Measurements from ENCODE around the gene SRGAP1. TPM values are rescaled to one million over a fixed set of nuclear protein-coding genes. Genes with fewer than 3 reads are reported as not detected.

The SRGAP1 gene
- polyA plus RNA-seq, 4 donors = 2.2 to 8.5 (median 4.0) TPM

DNA sequence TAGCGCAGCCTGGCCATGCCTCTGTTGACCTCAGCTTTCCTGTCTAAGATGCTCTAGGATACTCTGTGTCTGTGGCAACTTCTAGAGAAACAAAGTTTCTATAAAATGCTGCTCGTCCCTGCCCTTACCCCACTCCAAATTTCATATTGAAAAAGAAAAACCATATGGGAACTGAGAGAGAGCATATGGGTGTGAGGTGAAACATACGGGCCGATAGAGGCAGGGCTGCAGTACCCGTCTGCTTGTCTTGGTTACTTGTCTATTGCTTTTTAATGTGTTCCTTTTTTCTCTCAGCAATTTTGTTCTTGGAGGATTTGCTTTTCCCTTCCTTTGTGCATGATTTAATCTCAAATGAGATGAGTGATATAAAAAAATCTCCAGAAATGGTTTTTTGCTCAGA lies 113.0 kb downstream of the SRGAP1 start:
- 90 to 94% (median 94%) methylated on average over 5 of the region's 5 CpGs for WGBS, 3 donors
- no peaks in the 10 kb centered on the region for H3K4me1 ChIP-seq (ENCODE audit: control insufficient read depth in 3 of 3, insufficient read depth in 2 of 3, low read depth in 1 of 3, low read length in 2 of 3)
- H3K9me3 ChIP-seq (ENCODE audit: control insufficient read depth in 2 of 2, insufficient read depth in 1 of 2, low read depth in 1 of 2, low read length in 1 of 2) = no peaks in the 10 kb centered on the region
- H3K27ac ChIP-seq (ENCODE audit: low read depth in 1 of 3, low read length in 2 of 3) = no peak overlapping the region
- H3K36me3 ChIP-seq (ENCODE audit: control insufficient read depth in 3 of 3, insufficient read depth in 2 of 3, low read depth in 1 of 3, low read length in 3 of 3) = peaks cover 0 to 4% (median 0%) of the 10 kb centered on the region in 3 donors
- no peak for FAIRE-seq
- H3K27me3 ChIP-seq (ENCODE audit: control insufficient read depth in 3 of 3, insufficient read depth in 3 of 3, low read length in 3 of 3) = no peaks in the 10 kb centered on the region
- H3K4me3 ChIP-seq (ENCODE audit: low read depth in 1 of 3, low read length in 3 of 3) = no peak overlapping the region
- no peak for DNase-seq

GRCh38 chr12:63958876-63959580 lies 114.5 kb downstream of the SRGAP1 start:
- FAIRE-seq (no peak), DNase-seq (no peak)
- peaks cover 0 to 4% (median 0%) of the 10 kb centered on the region in 3 donors for H3K36me3 ChIP-seq (ENCODE audit: control insufficient read depth in 3 of 3, insufficient read depth in 2 of 3, low read depth in 1 of 3, low read length in 3 of 3)
- H3K27ac ChIP-seq (ENCODE audit: low read depth in 1 of 3, low read length in 2 of 3) = no peak overlapping the region
- no peaks in the 10 kb centered on the region for H3K4me1 ChIP-seq (ENCODE audit: control insufficient read depth in 3 of 3, insufficient read depth in 2 of 3, low read depth in 1 of 3, low read length in 2 of 3)
- H3K9me3 ChIP-seq (ENCODE audit: control insufficient read depth in 2 of 2, insufficient read depth in 1 of 2, low read depth in 1 of 2, low read length in 1 of 2) = no peaks in the 10 kb centered on the region
- no peaks in the 10 kb centered on the region for H3K27me3 ChIP-seq (ENCODE audit: control insufficient read depth in 3 of 3, insufficient read depth in 3 of 3, low read length in 3 of 3)
- no peak overlapping the region for H3K4me3 ChIP-seq (ENCODE audit: low read depth in 1 of 3, low read length in 3 of 3)
- WGBS, 3 donors = 72 to 88% (median 84%) methylated on average over 3 of the region's 3 CpGs

DNA sequence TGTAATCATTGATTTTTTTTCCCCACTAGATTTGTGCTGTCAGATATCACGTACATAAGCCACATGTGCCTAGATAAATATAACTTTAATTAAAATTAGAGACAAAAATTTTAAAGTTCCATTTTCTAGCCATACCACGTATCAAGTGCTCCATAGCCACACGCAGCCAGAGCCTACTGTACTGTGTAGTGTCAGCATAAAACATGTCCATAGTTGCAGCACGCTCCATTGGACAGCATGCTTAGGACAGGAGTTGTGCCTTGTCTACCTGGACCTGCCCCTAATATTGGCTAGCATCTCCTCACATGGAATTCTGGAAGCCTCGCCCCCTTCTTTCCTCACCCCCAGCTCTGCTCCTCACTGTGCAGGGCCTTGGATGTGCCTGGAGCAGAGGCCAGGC lies 116.5 kb downstream of the SRGAP1 start:
- no peaks in the 10 kb centered on the region for H3K27me3 ChIP-seq (ENCODE audit: control insufficient read depth in 3 of 3, insufficient read depth in 3 of 3, low read length in 3 of 3)
- no peak overlapping the region for H3K4me3 ChIP-seq (ENCODE audit: low read depth in 1 of 3, low read length in 3 of 3)
- no peaks in the 10 kb centered on the region for H3K9me3 ChIP-seq (ENCODE audit: control insufficient read depth in 2 of 2, insufficient read depth in 1 of 2, low read depth in 1 of 2, low read length in 1 of 2)
- DNase-seq (no peak), FAIRE-seq (no peak)
- no peaks in the 10 kb centered on the region for H3K4me1 ChIP-seq (ENCODE audit: control insufficient read depth in 3 of 3, insufficient read depth in 2 of 3, low read depth in 1 of 3, low read length in 2 of 3)
- peaks cover 0 to 4% (median 0%) of the 10 kb centered on the region in 3 donors for H3K36me3 ChIP-seq (ENCODE audit: control insufficient read depth in 3 of 3, insufficient read depth in 2 of 3, low read depth in 1 of 3, low read length in 3 of 3)
- no peak overlapping the region for H3K27ac ChIP-seq (ENCODE audit: low read depth in 1 of 3, low read length in 2 of 3)
- WGBS, 3 donors = 90 to 92% (median 92%) methylated on average over 5 of the region's 5 CpGs

GRCh38 chr12:63961543-63961942 lies 117.0 kb downstream of the SRGAP1 start:
- Histone ChIP-seq H3K9me3 (ENCODE audit: control insufficient read depth in 2 of 2, insufficient read depth in 1 of 2, low read depth in 1 of 2, low read length in 1 of 2) (no peaks in the 10 kb centered on the region), H3K27me3 (ENCODE audit: control insufficient read depth in 3 of 3, insufficient read depth in 3 of 3, low read length in 3 of 3) (no peaks in the 10 kb centered on the region), H3K36me3 (ENCODE audit: control insufficient read depth in 3 of 3, insufficient read depth in 2 of 3, low read depth in 1 of 3, low read length in 3 of 3) (peaks cover 0 to 4% (median 0%) of the 10 kb centered on the region in 3 donors), H3K4me1 (ENCODE audit: control insufficient read depth in 3 of 3, insufficient read depth in 2 of 3, low read depth in 1 of 3, low read length in 2 of 3) (no peaks in the 10 kb centered on the region), H3K27ac (ENCODE audit: low read depth in 1 of 3, low read length in 2 of 3) (no peak overlapping the region), H3K4me3 (ENCODE audit: low read depth in 1 of 3, low read length in 3 of 3) (no peak overlapping the region)
- DNase-seq (no peak), FAIRE-seq (no peak)
- 82 to 92% (median 85%) methylated on average over 3 of the region's 3 CpGs for WGBS, 3 donors

- no peak for FAIRE-seq
- Histone ChIP-seq H3K4me1 (ENCODE audit: control insufficient read depth in 3 of 3, insufficient read depth in 2 of 3, low read depth in 1 of 3, low read length in 2 of 3) (no peaks in the 10 kb centered on the region), H3K4me3 (ENCODE audit: low read depth in 1 of 3, low read length in 3 of 3) (no peak overlapping the region), H3K27me3 (ENCODE audit: control insufficient read depth in 3 of 3, insufficient read depth in 3 of 3, low read length in 3 of 3) (no peaks in the 10 kb centered on the region), H3K9me3 (ENCODE audit: control insufficient read depth in 2 of 2, insufficient read depth in 1 of 2, low read depth in 1 of 2, low read length in 1 of 2) (no peaks in the 10 kb centered on the region), H3K27ac (ENCODE audit: low read depth in 1 of 3, low read length in 2 of 3) (no peak overlapping the region), H3K36me3 (ENCODE audit: control insufficient read depth in 3 of 3, insufficient read depth in 2 of 3, low read depth in 1 of 3, low read length in 3 of 3) (no peaks in the 10 kb centered on the region)
- 72 to 96% (median 85%) methylated on average over 2 of the region's 2 CpGs for WGBS, 3 donors
- no peak for DNase-seq
Measured at GRCh38 chr12:63963868-63964267, 119.4 kb downstream of the SRGAP1 start.

DNA sequence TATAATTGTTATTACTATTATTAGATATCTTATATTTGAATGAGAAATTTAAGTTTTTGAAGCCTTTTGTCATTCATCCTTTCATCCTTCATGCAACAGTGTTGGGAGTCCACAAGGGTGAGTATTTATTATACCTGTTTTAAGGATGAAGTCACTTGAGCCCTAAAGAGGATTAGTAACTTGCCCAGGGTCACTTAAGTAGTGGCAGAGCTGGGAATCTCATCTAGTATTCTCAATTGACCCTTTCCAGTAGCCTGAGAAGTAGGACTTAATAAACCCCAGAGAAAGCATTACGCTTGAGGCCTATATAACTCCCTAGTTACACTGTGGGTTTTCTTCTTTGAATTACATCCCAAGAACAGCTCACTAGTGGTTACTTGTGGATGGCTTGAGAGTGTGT lies 119.8 kb downstream of the SRGAP1 start:
- no peak overlapping the region for H3K4me3 ChIP-seq (ENCODE audit: low read depth in 1 of 3, low read length in 3 of 3)
- H3K4me1 ChIP-seq (ENCODE audit: control insufficient read depth in 3 of 3, insufficient read depth in 2 of 3, low read depth in 1 of 3, low read length in 2 of 3) = no peaks in the 10 kb centered on the region
- no peaks in the 10 kb centered on the region for H3K9me3 ChIP-seq (ENCODE audit: control insufficient read depth in 2 of 2, insufficient read depth in 1 of 2, low read depth in 1 of 2, low read length in 1 of 2)
- no peaks in the 10 kb centered on the region for H3K36me3 ChIP-seq (ENCODE audit: control insufficient read depth in 3 of 3, insufficient read depth in 2 of 3, low read depth in 1 of 3, low read length in 3 of 3)
- WGBS, 3 donors = 96 to 100% (median 97%) methylated on average over 1 of the region's 1 CpG
- H3K27me3 ChIP-seq (ENCODE audit: control insufficient read depth in 3 of 3, insufficient read depth in 3 of 3, low read length in 3 of 3) = no peaks in the 10 kb centered on the region
- H3K27ac ChIP-seq (ENCODE audit: low read depth in 1 of 3, low read length in 2 of 3) = no peak overlapping the region
- no peak for FAIRE-seq
- DNase-seq = no peak

GRCh38 chr12:63965936-63966605 lies 121.6 kb downstream of the SRGAP1 start:
- no peaks in the 10 kb centered on the region for H3K27me3 ChIP-seq (ENCODE audit: control insufficient read depth in 3 of 3, insufficient read depth in 3 of 3, low read length in 3 of 3)
- H3K36me3 ChIP-seq (ENCODE audit: control insufficient read depth in 3 of 3, insufficient read depth in 2 of 3, low read depth in 1 of 3, low read length in 3 of 3) = no peaks in the 10 kb centered on the region
- WGBS, 3 donors = 90 to 91% (median 90%) methylated on average over 3 of the region's 3 CpGs
- no peak for DNase-seq
- peaks cover 0 to 3% (median under 1%) of the 10 kb centered on the region in 3 donors for H3K4me1 ChIP-seq (ENCODE audit: control insufficient read depth in 3 of 3, insufficient read depth in 2 of 3, low read depth in 1 of 3, low read length in 2 of 3)
- no peak for FAIRE-seq
- H3K9me3 ChIP-seq (ENCODE audit: control insufficient read depth in 2 of 2, insufficient read depth in 1 of 2, low read depth in 1 of 2, low read length in 1 of 2) = no peaks in the 10 kb centered on the region
- H3K27ac ChIP-seq (ENCODE audit: low read depth in 1 of 3, low read length in 2 of 3) = no peak overlapping the region
- H3K4me3 ChIP-seq (ENCODE audit: low read depth in 1 of 3, low read length in 3 of 3) = no peak overlapping the region

GRCh38 chr12:63966606-63966975 lies 122.1 kb downstream of the SRGAP1 start:
- Histone ChIP-seq H3K4me3 (ENCODE audit: low read depth in 1 of 3, low read length in 3 of 3) (no peak overlapping the region), H3K27me3 (ENCODE audit: control insufficient read depth in 3 of 3, insufficient read depth in 3 of 3, low read length in 3 of 3) (no peaks in the 10 kb centered on the region), H3K4me1 (ENCODE audit: control insufficient read depth in 3 of 3, insufficient read depth in 2 of 3, low read depth in 1 of 3, low read length in 2 of 3) (peaks cover 0 to 3% (median 3%) of the 10 kb centered on the region in 3 donors), H3K27ac (ENCODE audit: low read depth in 1 of 3, low read length in 2 of 3) (no peak overlapping the region), H3K9me3 (ENCODE audit: control insufficient read depth in 2 of 2, insufficient read depth in 1 of 2, low read depth in 1 of 2, low read length in 1 of 2) (no peaks in the 10 kb centered on the region), H3K36me3 (ENCODE audit: control insufficient read depth in 3 of 3, insufficient read depth in 2 of 3, low read depth in 1 of 3, low read length in 3 of 3) (no peaks in the 10 kb centered on the region)
- FAIRE-seq (no peak), DNase-seq (no peak)
- WGBS, 3 donors = 91 to 93% (median 92%) methylated on average over 2 of the region's 2 CpGs

All from small intestine (tissue), 7 donors.